SK-N-MC (cell line): Measurements from ENCODE around the gene KRT2.

Source experiments
- EZH2 ChIP-seq: fragments of 200-600 bp; sonication (generic); IDR thresholded peaks from one replicate; pipeline ENCODE4 v1.6.1; 2017; ENCODE audit warnings: antibody characterized with exemption
- FOXP2 ChIP-seq: optimal IDR thresholded peaks from 2 replicates; pipeline ENCODE3; 2011; ENCODE audit warnings: mild to moderate bottlenecking, moderate library complexity; ENCODE audit not compliant: insufficient read depth; ENCODE audit errors: extremely low read length, control extremely low read depth
- POLR2AphosphoS5 ChIP-seq: IDR thresholded peaks from 2 replicates; pipeline ENCODE4 v1.6.1; 2012; ENCODE audit warnings: mild to moderate bottlenecking, low read depth, low read length, borderline replicate concordance

DNA sequence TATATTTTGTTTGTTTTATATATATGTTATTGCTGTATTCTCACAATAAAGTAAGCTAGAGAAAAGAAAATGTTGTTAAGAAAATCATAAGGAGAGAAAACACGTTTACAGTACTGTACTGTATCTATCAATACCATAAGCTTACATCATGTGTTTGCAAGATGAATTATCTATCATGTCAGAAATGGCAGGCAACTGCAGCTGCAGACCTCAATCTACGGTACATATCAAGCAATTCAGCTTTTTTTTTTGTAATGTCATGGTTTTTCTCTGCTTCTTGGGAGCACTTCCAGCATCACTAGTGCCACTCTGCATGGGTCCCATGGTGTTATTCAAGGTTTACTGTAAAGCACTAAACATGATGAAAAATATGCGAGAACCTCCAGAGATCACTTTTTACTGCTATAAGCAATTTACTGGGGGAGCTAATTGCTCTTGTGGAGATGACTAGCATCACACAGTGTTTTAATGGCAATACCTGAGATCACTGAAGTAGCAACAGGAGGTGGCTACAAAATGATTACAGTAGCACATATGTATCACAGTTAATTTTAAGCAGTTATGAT is 9.0 kb upstream of the KRT2 start:
- TF ChIP-seq POLR2AphosphoS5 (no peak), EZH2 (no peak), FOXP2 (no peak)
